Upper lobe of left lung (tissue), 6 donors: ENCODE results near the gene PPP6C. TPM values are rescaled to one million over a fixed set of nuclear protein-coding genes. Genes with fewer than 3 reads are reported as not detected.
A peak's percentile ranks its signal among the peaks of the same experiment; 100 is the strongest.
"Not testable (repeated sequence)": the region's sequence is repeated elsewhere in the genome, so short reads cannot be mapped to it uniquely, and the experiment has no call there.

Experiments
- ATAC-seq, 2 donors: fragments of 200-7000 bp; cut with Tn5 transposase; one replicate each; pipeline ENCODE4 v1.9.1; 2022; ENCODE audit warnings: mild to moderate bottlenecking in 2 of 2, moderate library complexity in 2 of 2; ENCODE audit not compliant: low FRiP score in 2 of 2
- DNase-seq, 2 donors: peaks; one replicate each; pipeline ENCODE4 v3.0.0-alpha.2; 2019 to 2020
- H3K27ac ChIP-seq, 4 donors: fragments of 200-600 bp; sonication (generic); one replicate each; pipeline ENCODE4 v1.5.1; 2016 to 2019
- H3K27me3 ChIP-seq, 4 donors: fragments of 200-600 bp; sonication (generic); one replicate each; pipeline ENCODE4 v1.5.1; 2017 to 2019
- H3K36me3 ChIP-seq, 4 donors: fragments of 200-600 bp; sonication (generic); one replicate each; pipeline ENCODE4 v1.5.1; 2016 to 2019
- H3K4me1 ChIP-seq, 4 donors: fragments of 200-600 bp; sonication (generic); one replicate each; pipeline ENCODE4 v1.5.1; 2018 to 2019
- H3K4me3 ChIP-seq, 4 donors: fragments of 200-600 bp; sonication (generic); one replicate each; pipeline ENCODE4 v1.5.1; 2017 to 2019; ENCODE audit warnings: mild to moderate bottlenecking in 2 of 4, moderate library complexity in 1 of 4
- H3K9me3 ChIP-seq, 4 donors: fragments of 200-600 bp; sonication (generic); one replicate each; pipeline ENCODE4 v1.5.1; 2018 to 2019
- EP300 ChIP-seq, 4 donors: sonication (generic); formaldehyde crosslinking; IDR thresholded peaks; one replicate each; pipeline ENCODE4 v1.5.1; 2017; ENCODE audit warnings: antibody characterized with exemption in 4 of 4, control low read depth in 2 of 4
- POLR2A ChIP-seq, 4 donors: fragments of 450-650 bp; IDR thresholded peaks; one replicate each; pipeline ENCODE4 v1.5.1; 2016 to 2017; ENCODE audit warnings: antibody characterized with exemption in 4 of 4, mild to moderate bottlenecking in 2 of 4
- POLR2AphosphoS5 ChIP-seq, 2 donors: sonication (generic); formaldehyde crosslinking; IDR thresholded peaks; one replicate each; pipeline ENCODE4 v1.5.1; 2017; ENCODE audit warnings: antibody characterized with exemption in 2 of 2
- WGBS, 2 donors: methylation state at CpG; one replicate each; pipeline ENCODE4 v1.1.5; 2017 to 2018; 5-methylcytosine and 5-hydroxymethylcytosine counted together
- total RNA-seq, 6 donors: library from RNA; depleted of rRNA in 4 of 6; stranded (reverse); fragments of >200 nt in 4 of 6; gene quantifications; one replicate each; pipeline versions ENCODE4 v1.1.0 to v1.2.1, GENCODE V29; 2016 to 2021
- TF ChIP-seq, protein P1 (sequence below), 6 experiments: fragments of 450-650 bp in 4 of 6; fragments of 200-600 bp in 2 of 6; sonication (generic) in 2 of 6; IDR thresholded peaks; one replicate each; pipeline ENCODE4 v1.5.1; 2016 to 2019; ENCODE audit warnings: antibody characterized with exemption in 6 of 6
- donor health status: DM: no; HTN: no; CAD: no; lungs with moderate emphysema.
- donor health status: DM: no; HTN: yes; CAD: no; lungs with severe emphysema.

PPP6C gene
- total RNA-seq, 6 donors from 2014 or later, result 7.5 to 42.5 (median 36.7) TPM

DNA sequence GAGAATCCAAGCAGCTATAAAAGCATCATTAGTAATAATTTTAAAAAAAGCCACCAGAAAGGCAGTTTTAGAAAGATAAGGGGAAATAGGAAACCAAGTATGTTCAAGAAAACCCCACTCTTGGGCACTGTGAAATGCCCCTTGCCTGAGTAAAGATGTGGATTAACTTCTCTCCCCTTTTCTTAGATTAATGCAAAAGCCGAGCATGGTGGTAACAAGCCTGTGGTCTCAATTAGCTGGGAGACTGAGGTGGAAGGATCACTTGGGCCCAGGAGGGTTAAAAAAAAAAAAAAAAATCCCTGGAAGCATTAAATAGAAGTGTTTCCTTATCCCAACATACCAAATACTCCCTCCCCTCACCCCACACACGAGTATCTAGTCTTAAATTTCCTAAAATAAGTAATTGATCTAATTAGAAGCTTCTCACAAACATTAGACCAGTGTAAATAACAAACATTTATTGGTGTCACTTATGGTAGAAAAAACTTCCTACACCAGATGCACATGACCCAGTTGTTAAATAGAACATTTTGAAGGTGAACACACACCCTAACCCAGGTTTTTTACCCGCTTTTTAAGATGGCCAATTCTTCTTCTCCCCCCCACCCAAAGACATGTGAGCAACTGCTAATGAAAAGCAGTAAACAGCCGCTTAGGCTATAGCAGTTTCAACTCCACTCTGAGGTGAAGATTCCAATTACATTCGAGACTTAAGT is 46.4 kb upstream of the PPP6C start:
- ATAC-seq (no peak), DNase-seq (no peak)
- TF ChIP-seq, protein P1, sequence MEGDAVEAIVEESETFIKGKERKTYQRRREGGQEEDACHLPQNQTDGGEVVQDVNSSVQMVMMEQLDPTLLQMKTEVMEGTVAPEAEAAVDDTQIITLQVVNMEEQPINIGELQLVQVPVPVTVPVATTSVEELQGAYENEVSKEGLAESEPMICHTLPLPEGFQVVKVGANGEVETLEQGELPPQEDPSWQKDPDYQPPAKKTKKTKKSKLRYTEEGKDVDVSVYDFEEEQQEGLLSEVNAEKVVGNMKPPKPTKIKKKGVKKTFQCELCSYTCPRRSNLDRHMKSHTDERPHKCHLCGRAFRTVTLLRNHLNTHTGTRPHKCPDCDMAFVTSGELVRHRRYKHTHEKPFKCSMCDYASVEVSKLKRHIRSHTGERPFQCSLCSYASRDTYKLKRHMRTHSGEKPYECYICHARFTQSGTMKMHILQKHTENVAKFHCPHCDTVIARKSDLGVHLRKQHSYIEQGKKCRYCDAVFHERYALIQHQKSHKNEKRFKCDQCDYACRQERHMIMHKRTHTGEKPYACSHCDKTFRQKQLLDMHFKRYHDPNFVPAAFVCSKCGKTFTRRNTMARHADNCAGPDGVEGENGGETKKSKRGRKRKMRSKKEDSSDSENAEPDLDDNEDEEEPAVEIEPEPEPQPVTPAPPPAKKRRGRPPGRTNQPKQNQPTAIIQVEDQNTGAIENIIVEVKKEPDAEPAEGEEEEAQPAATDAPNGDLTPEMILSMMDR (IDR thresholded peaks at IDR 0.05), result no peak
- no peak for TF ChIP-seq POLR2AphosphoS5 (IDR thresholded peaks at IDR 0.05)
- no peak for TF ChIP-seq EP300 (IDR thresholded peaks at IDR 0.05)
- no peak for TF ChIP-seq POLR2A (IDR thresholded peaks at IDR 0.05)
- H3K4me3 ChIP-seq, result peak overlapping the region in 1 of 4 donors; percentile 22
- 49 to 56% methylated on average over 5 of the region's 5 CpGs for WGBS, 2 donors
- peaks cover 21 to 82% (median 56%) of the 10 kb centered on the region in 4 donors for H3K36me3 ChIP-seq
- H3K27ac ChIP-seq, result peak overlapping the region in 1 of 4 donors; percentile 17
- H3K9me3 ChIP-seq, result no peaks in the 10 kb centered on the region
- peaks cover 49 to 58% (median 53%) of the 10 kb centered on the region in 4 donors for H3K4me1 ChIP-seq
- no peaks in the 10 kb centered on the region for H3K27me3 ChIP-seq

- H3K4me1 ChIP-seq, result peaks cover 42 to 44% (median 43%) of the 10 kb centered on the region in 4 donors
- not testable (repeated sequence) for ATAC-seq, H3K27ac ChIP-seq
Observed at GRCh38 chr9:125234099-125234498, 44.5 kb upstream of the PPP6C start.

GRCh38 chr9:125233678-125234077 is 44.1 kb upstream of the PPP6C start:
- ATAC-seq, result peak in 1 of 2 donors; percentile 67
- Histone ChIP-seq H3K4me1 (peaks cover 38 to 40% (median 39%) of the 10 kb centered on the region in 4 donors), H3K27ac (no peak overlapping the region), H3K4me3 (no peak overlapping the region), H3K36me3 (peaks cover 12 to 90% (median 53%) of the 10 kb centered on the region in 4 donors), H3K27me3 (no peaks in the 10 kb centered on the region), H3K9me3 (no peaks in the 10 kb centered on the region)
- 71 to 76% methylated on average over 3 of the region's 3 CpGs for WGBS, 2 donors
- no peak for DNase-seq
- TF ChIP-seq EP300 (IDR thresholded peaks at IDR 0.05) (no peak), POLR2AphosphoS5 (IDR thresholded peaks at IDR 0.05) (no peak), POLR2A (IDR thresholded peaks at IDR 0.05) (no peak)
- TF ChIP-seq, protein P1 (IDR thresholded peaks at IDR 0.05), result no peak

More at GRCh38 chr9:125234099-125234498, 44.5 kb upstream of the PPP6C start:
- H3K36me3 ChIP-seq, result peaks cover 16 to 90% (median 55%) of the 10 kb centered on the region in 4 donors
- DNase-seq, H3K27me3 ChIP-seq, H3K9me3 ChIP-seq, H3K4me3 ChIP-seq: not testable (repeated sequence)
- WGBS, 2 donors, result 91 to 96% methylated on average over 8 of the region's 8 CpGs

- Histone ChIP-seq H3K4me1 (no peaks in the 10 kb centered on the region), H3K27me3 (no peaks in the 10 kb centered on the region), H3K4me3 (no peak overlapping the region), H3K27ac (no peak overlapping the region), H3K36me3 (peaks cover 0 to 61% (median 18%) of the 10 kb centered on the region in 4 donors), H3K9me3 (no peaks in the 10 kb centered on the region)
- DNase-seq (no peak), ATAC-seq (no peak)
- TF ChIP-seq EP300 (IDR thresholded peaks at IDR 0.05) (no peak), POLR2A (IDR thresholded peaks at IDR 0.05) (no peak), POLR2AphosphoS5 (IDR thresholded peaks at IDR 0.05) (no peak)
- TF ChIP-seq, protein P1 (IDR thresholded peaks at IDR 0.05), result no peak
- 91 to 96% methylated on average over 6 of the region's 6 CpGs for WGBS, 2 donors
Observed at GRCh38 chr9:125227761-125228160, 38.2 kb upstream of the PPP6C start.

DNA sequence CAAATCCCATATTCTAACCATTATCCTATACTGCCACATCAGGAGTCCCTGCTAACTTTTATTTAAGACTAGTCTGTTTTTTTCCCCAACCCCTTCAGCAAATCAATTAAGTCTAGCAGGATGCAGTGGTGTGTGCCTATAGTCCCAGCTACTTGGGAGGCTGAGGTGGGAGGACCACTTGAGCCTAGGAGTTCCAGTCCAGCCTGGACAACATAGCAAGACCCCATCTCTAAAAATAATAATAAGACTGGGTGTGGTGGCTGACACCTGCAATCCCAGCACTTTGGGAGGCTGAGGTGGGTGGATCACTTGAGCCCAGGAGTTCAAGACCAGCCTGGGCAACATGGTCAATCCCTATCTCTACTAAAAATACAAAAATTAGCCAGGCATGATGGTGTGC is 35.3 kb upstream of the PPP6C start:
- not testable (repeated sequence) for H3K27me3 ChIP-seq, H3K4me3 ChIP-seq, H3K9me3 ChIP-seq, ATAC-seq, H3K4me1 ChIP-seq, DNase-seq, H3K27ac ChIP-seq
- peaks cover 0 to 64% (median 10%) of the 10 kb centered on the region in 4 donors for H3K36me3 ChIP-seq

DNA sequence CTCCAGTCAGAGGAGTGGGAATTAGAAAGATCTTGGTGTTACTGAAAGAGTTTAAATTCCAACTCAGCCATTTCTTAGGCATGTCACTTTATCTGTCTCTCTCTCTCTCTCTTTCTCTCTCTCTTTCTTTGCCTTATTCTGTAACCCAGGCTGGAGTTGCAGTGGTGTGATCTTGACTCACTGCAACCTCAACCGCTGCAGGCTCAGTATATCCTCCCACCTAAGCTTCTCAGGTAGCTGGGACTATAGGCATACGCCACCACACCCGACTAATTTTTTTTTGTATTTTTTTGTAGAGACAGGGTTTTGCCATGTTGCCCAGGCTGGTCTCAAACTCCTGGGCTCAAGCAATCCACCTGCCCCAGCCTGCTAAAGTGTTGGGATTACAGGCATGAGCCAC is 29.0 kb upstream of the PPP6C start:
- Histone ChIP-seq H3K27me3 (no peaks in the 10 kb centered on the region), H3K36me3 (peaks cover 0 to 53% (median 5%) of the 10 kb centered on the region in 4 donors), H3K27ac (no peak overlapping the region), H3K9me3 (no peaks in the 10 kb centered on the region), H3K4me1 (no peaks in the 10 kb centered on the region), H3K4me3 (no peak overlapping the region)
- WGBS, 2 donors, result 98% methylated on average over 3 of the region's 3 CpGs
- ATAC-seq (no peak), DNase-seq (no peak)
- TF ChIP-seq POLR2A (IDR thresholded peaks at IDR 0.05), result no peak
- no peak for TF ChIP-seq EP300 (IDR thresholded peaks at IDR 0.05)
- TF ChIP-seq, protein P1 (IDR thresholded peaks at IDR 0.05), result no peak
- no peak for TF ChIP-seq POLR2AphosphoS5 (IDR thresholded peaks at IDR 0.05)
